Activated B cell treated with CpG ODN at 0.5 μM for 24 hours (primary cell): ENCODE data around the gene APLNR. TPM values are rescaled to one million over a fixed set of nuclear protein-coding genes. Genes with fewer than 3 reads are reported as not detected.

Experiments used
- ATAC-seq: fragments of 200-7000 bp; cut with Tn5 transposase; one replicate; pipeline ENCODE4 v1.10.0; 2021; ENCODE audit warnings: low read depth, mild to moderate bottlenecking, moderate library complexity
- CTCF ChIA-PET: fragments of 350-600 bp; sonication (Branson Sonifier 250); formaldehyde crosslinking; loops from one replicate; lab custom pipeline; 2021; ENCODE audit warnings: antibody characterized with exemption; lab: Charles Lee
- POLR2A ChIA-PET: fragments of 350-600 bp; sonication (Branson Sonifier 250); formaldehyde crosslinking; loops from one replicate; lab custom pipeline; 2021; ENCODE audit warnings: antibody characterized with exemption; lab: Charles Lee
- DNase-seq: peaks from one replicate; pipeline ENCODE4 v3.0.0; 2022
- H3K27ac Mint-ChIP-seq: one replicate; pipeline ENCODE4 v1.8.0; 2020; ENCODE audit warnings: mixed read lengths
- H3K27me3 Mint-ChIP-seq: one replicate; pipeline ENCODE4 v1.8.0; 2021; ENCODE audit warnings: mixed read lengths
- H3K36me3 Mint-ChIP-seq: one replicate; pipeline ENCODE4 v1.8.0; 2021; ENCODE audit warnings: low read depth, mixed read lengths
- H3K4me1 Mint-ChIP-seq: one replicate; pipeline ENCODE4 v1.8.0; 2021; ENCODE audit warnings: mixed read lengths
- H3K4me3 Mint-ChIP-seq: one replicate; pipeline ENCODE4 v1.8.0; 2020; ENCODE audit warnings: mild to moderate bottlenecking, mixed read lengths
- H3K9me3 Mint-ChIP-seq: one replicate; pipeline ENCODE4 v1.8.0; 2020; ENCODE audit warnings: mixed read lengths
- CTCF ChIP-seq: fragments of 200-600 bp; IDR thresholded peaks from one replicate; pipeline ENCODE4 v1.8.0; 2022; ENCODE audit warnings: antibody characterized with exemption, mild to moderate bottlenecking
- intact Hi-C: fragments of 100-400 bp; cut with micrococcal nuclease; formaldehyde crosslinking; loops from one replicate; pipeline ENCODE4 v1.15.1; 2024
- total RNA-seq: library from RNA; stranded (reverse); gene quantifications from 2 replicates; pipeline ENCODE4 v1.2.3, GENCODE V29; 2022

Gene APLNR
- total RNA-seq, 1 donor from 2014 or later = not detected

GRCh38 chr11:57244911-57245310, 7.9 kb upstream of the APLNR start:
- Mint-ChIP-seq H3K27me3 (peaks cover 9% of the 10 kb centered on the region), H3K9me3 (no peaks in the 10 kb centered on the region), H3K36me3 (no peaks in the 10 kb centered on the region), H3K4me3 (no peak overlapping the region), H3K27ac (no peak overlapping the region), H3K4me1 (peaks cover 3% of the 10 kb centered on the region)
- no peak for TF ChIP-seq CTCF
- DNase-seq = no peak
- POLR2A ChIA-PET = no interaction called here
- CTCF ChIA-PET = no interaction called here
- intact Hi-C loops = no loop called here
- no peak for ATAC-seq

- ChIA-PET POLR2A (no interaction called here), CTCF (interaction anchor here (1.6 kb wide), 1 partner anchor 8 kb away, joined by 4 read pairs; no protein-coding TSS in a partner anchor)
- DNase-seq (no peak), ATAC-seq (no peak)
- Mint-ChIP-seq H3K4me3 (no peak overlapping the region), H3K27ac (no peak overlapping the region), H3K36me3 (no peaks in the 10 kb centered on the region), H3K4me1 (peaks cover 3% of the 10 kb centered on the region), H3K27me3 (peaks cover 22% of the 10 kb centered on the region), H3K9me3 (no peaks in the 10 kb centered on the region)
- TF ChIP-seq CTCF = no peak
- intact Hi-C loops = no loop called here
Observed at GRCh38 chr11:57241353-57241972, 4.4 kb upstream of the APLNR start.

GRCh38 chr11:57240757-57241156, 3.7 kb upstream of the APLNR start:
- ChIA-PET POLR2A (no interaction called here), CTCF (interaction anchor here (1.6 kb wide), 1 partner anchor 8 kb away, joined by 4 read pairs; no protein-coding TSS in a partner anchor)
- peaks cover 3% of the 10 kb centered on the region for H3K4me1 Mint-ChIP-seq
- H3K27ac Mint-ChIP-seq = no peak overlapping the region
- no peaks in the 10 kb centered on the region for H3K36me3 Mint-ChIP-seq
- intact Hi-C loops = no loop called here
- DNase-seq (no peak), ATAC-seq (no peak)
- no peak overlapping the region for H3K4me3 Mint-ChIP-seq
- no peak for TF ChIP-seq CTCF
- no peaks in the 10 kb centered on the region for H3K9me3 Mint-ChIP-seq
- H3K27me3 Mint-ChIP-seq = peaks cover 27% of the 10 kb centered on the region

GRCh38 chr11:57240007-57240406, 3.0 kb upstream of the APLNR start:
- no peak overlapping the region for H3K27ac Mint-ChIP-seq
- no peak for ATAC-seq
- intact Hi-C loops = no loop called here

GRCh38 chr11:57239348-57239747, 2.3 kb upstream of the APLNR start:
- POLR2A ChIA-PET = no interaction called here
- Mint-ChIP-seq H3K9me3 (no peaks in the 10 kb centered on the region), H3K4me1 (no peaks in the 10 kb centered on the region), H3K36me3 (no peaks in the 10 kb centered on the region), H3K27me3 (peaks cover 38% of the 10 kb centered on the region), H3K4me3 (no peak overlapping the region), H3K27ac (no peak overlapping the region)
- CTCF ChIA-PET = no interaction called here
- TF ChIP-seq CTCF = no peak
- intact Hi-C loops = no loop called here
- no peak for DNase-seq
- ATAC-seq = no peak

More at GRCh38 chr11:57240007-57240406, 3.0 kb upstream of the APLNR start:
- Mint-ChIP-seq H3K36me3 (no peaks in the 10 kb centered on the region), H3K27me3 (peaks cover 32% of the 10 kb centered on the region), H3K4me3 (no peak overlapping the region), H3K9me3 (no peaks in the 10 kb centered on the region), H3K4me1 (peaks cover 3% of the 10 kb centered on the region)
- CTCF ChIA-PET = interaction anchor here (1.6 kb wide), 1 partner anchor 9 kb away, joined by 4 read pairs; no protein-coding TSS in a partner anchor
- TF ChIP-seq CTCF = no peak
- no peak for DNase-seq
- POLR2A ChIA-PET = no interaction called here
